Immature natural killer cell (primary cell): ENCODE results near the gene FES. TPM values are rescaled to one million over a fixed set of nuclear protein-coding genes. Genes with fewer than 3 reads are reported as not detected.
A peak's percentile ranks its signal among the peaks of the same experiment; 100 is the strongest.

Source experiments
- DNase-seq, 3 donors: peaks; one replicate each; pipeline ENCODE4 v3.0.0; 2022; ENCODE audit warnings: mixed read lengths in 1 of 3
- H3K27ac Mint-ChIP-seq, 6 donors: one replicate each; pipeline ENCODE4 v1.8.0; 2020; ENCODE audit warnings: mixed read lengths in 6 of 6, mild to moderate bottlenecking in 5 of 6, inconsistent platforms in 4 of 6, moderate library complexity in 3 of 6
- H3K27me3 Mint-ChIP-seq, 3 donors: one replicate each; pipeline ENCODE4 v1.8.0; 2020 to 2021; ENCODE audit warnings: low read depth in 3 of 3, mild to moderate bottlenecking in 3 of 3, mixed read lengths in 3 of 3, moderate library complexity in 3 of 3, inconsistent platforms in 1 of 3
- H3K36me3 Mint-ChIP-seq, 3 donors: one replicate each; pipeline ENCODE4 v1.8.0; 2020; ENCODE audit warnings: mixed read lengths in 3 of 3, inconsistent platforms in 2 of 3, mild to moderate bottlenecking in 2 of 3
- H3K4me1 Mint-ChIP-seq, 2 donors: one replicate each; pipeline ENCODE4 v1.8.0; 2020; ENCODE audit warnings: inconsistent platforms in 2 of 2, mild to moderate bottlenecking in 2 of 2, mixed read lengths in 2 of 2, moderate library complexity in 1 of 2
- H3K4me3 Mint-ChIP-seq, 5 donors: one replicate each; pipeline ENCODE4 v1.8.0; 2020; ENCODE audit warnings: mild to moderate bottlenecking in 5 of 5, mixed read lengths in 5 of 5, inconsistent platforms in 3 of 5, moderate library complexity in 3 of 5
- H3K9me3 Mint-ChIP-seq, 6 donors: one replicate each; pipeline ENCODE4 v1.8.0; 2020; ENCODE audit warnings: mild to moderate bottlenecking in 6 of 6, mixed read lengths in 6 of 6, inconsistent platforms in 4 of 6, moderate library complexity in 3 of 6
- polyA plus RNA-seq, 3 donors: library from polyadenylated mRNA; unstranded; fragments of 300-500 nt; fragmentation: Illumina TruSeq; gene quantifications; one replicate each; pipeline ENCODE4 v1.2.3, GENCODE V29; 2021

Gene FES
- polyA plus RNA-seq, 3 donors from 2014 or later: 28.6 to 73.2 (median 53.5) TPM

DNA sequence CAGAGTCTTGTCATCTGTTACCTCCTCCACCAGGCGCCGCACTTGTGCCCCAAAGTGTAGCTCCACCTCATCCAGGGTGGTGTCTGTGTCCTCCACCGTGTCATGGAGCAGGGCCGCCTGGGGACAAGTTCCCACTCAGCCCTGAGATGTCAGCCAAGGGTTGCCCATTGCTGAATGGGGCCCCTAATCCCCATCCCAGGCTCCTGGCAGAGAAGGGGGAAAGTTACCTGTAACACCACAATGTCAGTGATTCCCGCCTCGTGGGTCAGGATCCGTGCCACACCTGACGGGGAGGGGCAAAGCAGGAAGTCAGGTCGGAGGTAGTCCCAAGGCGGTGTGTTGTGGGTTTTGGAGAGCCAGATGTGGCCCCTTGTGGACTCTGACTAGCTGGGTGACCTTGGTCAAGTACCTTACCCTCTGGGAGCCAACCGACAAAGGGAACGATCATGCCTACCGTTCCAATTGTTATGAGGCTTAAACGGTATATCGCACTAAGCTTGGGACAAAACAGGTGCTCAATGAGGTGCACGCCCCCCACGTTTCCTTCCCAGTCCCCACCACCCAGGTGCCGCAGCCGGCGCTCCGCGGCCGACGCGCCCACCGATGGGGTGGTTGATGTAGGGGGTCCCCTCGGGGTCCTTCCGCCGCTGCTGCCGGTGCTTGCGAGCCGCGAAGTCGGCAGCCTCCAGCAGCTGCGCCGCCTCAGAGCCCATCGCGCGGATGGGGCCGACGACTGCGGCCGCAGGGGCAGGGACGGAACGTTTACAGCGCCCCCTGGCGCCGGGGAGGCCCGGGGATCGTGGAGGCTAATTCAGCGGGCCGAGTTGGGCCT lies 47.7 kb downstream of the FES start, which contains the start of gene HDDC3:
TSS of gene HDDC3 (minus strand) at position 722 of the 832 bp plus-strand sequence. CDS start at position 713, 9 bp downstream.
- Mint-ChIP-seq H3K27me3 (peaks cover 0 to 16% (median 11%) of the 10 kb centered on the region in 3 donors), H3K9me3 (no peaks in the 10 kb centered on the region), H3K27ac (peak within 1 kb of the TSS; percentile 93 to 98 (median 96)), H3K36me3 (peaks cover 0 to 3% (median 0%) of the 10 kb centered on the region in 3 donors), H3K4me1 (peaks cover 52 to 65% of the 10 kb centered on the region in 2 donors), H3K4me3 (peak within 1 kb of the TSS; percentile 95 to 97 (median 96))
- peak; percentile 85 to 86 (median 86) for DNase-seq

DNA sequence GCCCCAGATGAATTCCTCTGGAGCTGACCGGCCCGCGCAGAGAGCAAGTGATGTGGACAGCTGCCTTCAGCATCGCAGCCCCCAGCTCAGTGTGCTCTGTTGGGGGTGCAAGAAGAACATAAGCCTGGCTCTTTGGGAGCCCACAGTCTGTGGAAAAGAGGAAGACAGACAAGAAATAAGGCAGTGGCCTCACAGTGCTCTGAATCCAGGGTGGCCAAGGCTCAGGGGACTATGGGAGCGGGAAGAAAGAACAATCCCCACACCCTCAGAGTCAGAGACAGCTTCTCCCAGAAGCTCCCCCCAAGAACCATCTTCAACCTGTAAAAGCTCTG lies 48.3 kb downstream of the FES start:
- H3K9me3 Mint-ChIP-seq: no peaks in the 10 kb centered on the region
- peaks cover 0 to 16% (median 11%) of the 10 kb centered on the region in 3 donors for H3K27me3 Mint-ChIP-seq
- peaks cover 52 to 65% of the 10 kb centered on the region in 2 donors for H3K4me1 Mint-ChIP-seq
- H3K27ac Mint-ChIP-seq: peak overlapping the region; percentile 87 to 98 (median 89)
- no peak for DNase-seq
- H3K36me3 Mint-ChIP-seq: peaks cover 0 to 3% (median 0%) of the 10 kb centered on the region in 3 donors
- peak overlapping the region; percentile 95 to 97 (median 96) for H3K4me3 Mint-ChIP-seq

GRCh38 chr15:90933301-90933700 lies 49.0 kb downstream of the FES start:
- Mint-ChIP-seq H3K4me1 (peaks cover 52 to 64% of the 10 kb centered on the region in 2 donors), H3K36me3 (peaks cover 2 to 3% (median 2%) of the 10 kb centered on the region in 3 donors), H3K4me3 (peak overlapping the region; percentile 21 to 96 (median 55)), H3K27me3 (peaks cover 0 to 16% (median 11%) of the 10 kb centered on the region in 3 donors), H3K27ac (peak overlapping the region in 3 of 6 donors; percentile 34 to 93 (median 49)), H3K9me3 (no peaks in the 10 kb centered on the region)
- DNase-seq: no peak

- Mint-ChIP-seq H3K27ac (peak overlapping the region; percentile 89 to 93 (median 93)), H3K36me3 (peaks cover 3% of the 10 kb centered on the region in 3 donors), H3K4me1 (peaks cover 49 to 55% of the 10 kb centered on the region in 2 donors), H3K9me3 (no peaks in the 10 kb centered on the region), H3K27me3 (peaks cover 0 to 13% (median 11%) of the 10 kb centered on the region in 3 donors), H3K4me3 (peak overlapping the region; percentile 85 to 98 (median 85))
- peak; percentile 76 to 80 (median 80) for DNase-seq
Measured at GRCh38 chr15:90934256-90934948, 50.1 kb downstream of the FES start.

- H3K4me1 Mint-ChIP-seq: peaks cover 43 to 49% of the 10 kb centered on the region in 2 donors
- H3K4me3 Mint-ChIP-seq: peak within 1 kb of the TSS; percentile 85 to 98 (median 85)
- peaks cover 3 to 10% (median 3%) of the 10 kb centered on the region in 3 donors for H3K36me3 Mint-ChIP-seq
- DNase-seq: peak; percentile 88 to 91 (median 91)
- peaks cover 0 to 12% (median 8%) of the 10 kb centered on the region in 3 donors for H3K27me3 Mint-ChIP-seq
- H3K27ac Mint-ChIP-seq: peak within 1 kb of the TSS; percentile 89 to 93 (median 93)
- H3K9me3 Mint-ChIP-seq: no peaks in the 10 kb centered on the region
Measured at GRCh38 chr15:90934949-90935751, 50.8 kb downstream of the FES start, which contains the start of gene UNC45A. TSS of gene UNC45A (plus strand) at chr15:90935285. CDS start at chr15:90935325, 40 bp downstream.

- H3K4me3 Mint-ChIP-seq: peak overlapping the region; percentile 85 to 98 (median 85)
- DNase-seq: no peak
- peak overlapping the region in 2 of 6 donors; percentile 49 to 81 for H3K27ac Mint-ChIP-seq
- H3K27me3 Mint-ChIP-seq: peaks cover 0 to 8% (median 4%) of the 10 kb centered on the region in 3 donors
- H3K4me1 Mint-ChIP-seq: peaks cover 27 to 34% of the 10 kb centered on the region in 2 donors
- no peaks in the 10 kb centered on the region for H3K9me3 Mint-ChIP-seq
- H3K36me3 Mint-ChIP-seq: peaks cover 3 to 20% (median 7%) of the 10 kb centered on the region in 3 donors
Measured at GRCh38 chr15:90936823-90937222, 52.5 kb downstream of the FES start.

- H3K9me3 Mint-ChIP-seq: no peaks in the 10 kb centered on the region
- H3K4me1 Mint-ChIP-seq: peaks cover 22 to 26% of the 10 kb centered on the region in 2 donors
- no peak for DNase-seq
- H3K36me3 Mint-ChIP-seq: peaks cover 8 to 30% (median 12%) of the 10 kb centered on the region in 3 donors
- H3K27ac Mint-ChIP-seq: no peak overlapping the region
- peaks cover 0 to 2% (median 2%) of the 10 kb centered on the region in 3 donors for H3K27me3 Mint-ChIP-seq
- H3K4me3 Mint-ChIP-seq: no peak overlapping the region
Measured at GRCh38 chr15:90938261-90938660, 54.0 kb downstream of the FES start.

DNA sequence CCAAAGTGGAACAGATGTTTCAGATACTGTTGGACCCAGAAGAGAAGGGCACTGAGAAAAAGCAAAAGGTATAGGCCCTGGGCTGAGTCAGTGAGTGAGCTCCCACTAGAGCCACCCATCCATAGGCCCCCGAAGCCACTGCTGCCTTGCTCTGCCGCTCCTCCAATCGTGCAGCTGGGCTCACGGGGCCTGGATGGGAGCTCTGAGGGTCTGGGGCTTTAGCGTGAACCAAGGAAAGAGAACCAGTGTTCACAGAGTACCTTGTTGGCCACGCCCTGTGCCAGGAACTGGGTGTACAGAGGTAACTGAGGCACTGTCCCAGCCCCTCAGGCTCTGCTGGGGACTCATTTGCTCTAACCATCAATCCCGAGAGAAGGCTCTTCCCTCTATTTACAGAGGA lies 55.5 kb downstream of the FES start:
- H3K27me3 Mint-ChIP-seq: no peaks in the 10 kb centered on the region
- H3K9me3 Mint-ChIP-seq: no peaks in the 10 kb centered on the region
- peaks cover 11 to 36% (median 12%) of the 10 kb centered on the region in 3 donors for H3K36me3 Mint-ChIP-seq
- H3K4me3 Mint-ChIP-seq: no peak overlapping the region
- H3K4me1 Mint-ChIP-seq: peaks cover 15 to 17% of the 10 kb centered on the region in 2 donors
- DNase-seq: no peak
- H3K27ac Mint-ChIP-seq: no peak overlapping the region

DNA sequence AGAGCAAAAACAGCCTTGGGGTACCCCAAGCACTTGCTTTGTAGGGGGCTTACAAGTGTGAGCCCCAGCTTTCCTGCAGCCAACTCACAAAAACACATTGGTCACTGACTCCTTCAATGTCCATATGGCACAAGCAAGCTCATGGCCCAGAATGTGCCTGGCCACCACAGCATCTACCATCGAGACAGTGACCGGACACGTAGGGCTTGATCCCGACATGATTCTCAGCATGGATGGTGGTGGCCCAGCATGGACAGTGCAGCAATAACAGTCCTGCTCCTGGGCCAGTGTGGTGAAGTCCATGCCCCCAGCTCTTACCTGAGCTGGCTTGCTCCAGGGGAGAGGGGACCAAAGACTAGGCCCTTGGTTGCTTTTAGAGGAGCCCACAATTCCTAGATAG lies 56.7 kb downstream of the FES start:
- H3K36me3 Mint-ChIP-seq: peaks cover 12 to 40% (median 13%) of the 10 kb centered on the region in 3 donors
- H3K4me3 Mint-ChIP-seq: no peak overlapping the region
- H3K9me3 Mint-ChIP-seq: no peaks in the 10 kb centered on the region
- DNase-seq: no peak
- no peaks in the 10 kb centered on the region for H3K27me3 Mint-ChIP-seq
- H3K4me1 Mint-ChIP-seq: peaks cover 9 to 10% of the 10 kb centered on the region in 2 donors
- H3K27ac Mint-ChIP-seq: peak overlapping the region in 1 of 6 donors; percentile 12

GRCh38 chr15:90942354-90943120 lies 58.2 kb downstream of the FES start:
- Mint-ChIP-seq H3K9me3 (no peaks in the 10 kb centered on the region), H3K4me1 (no peaks in the 10 kb centered on the region), H3K27me3 (no peaks in the 10 kb centered on the region), H3K4me3 (no peak overlapping the region), H3K36me3 (peaks cover 10 to 43% (median 12%) of the 10 kb centered on the region in 3 donors), H3K27ac (no peak overlapping the region)
- DNase-seq: no peak

DNA sequence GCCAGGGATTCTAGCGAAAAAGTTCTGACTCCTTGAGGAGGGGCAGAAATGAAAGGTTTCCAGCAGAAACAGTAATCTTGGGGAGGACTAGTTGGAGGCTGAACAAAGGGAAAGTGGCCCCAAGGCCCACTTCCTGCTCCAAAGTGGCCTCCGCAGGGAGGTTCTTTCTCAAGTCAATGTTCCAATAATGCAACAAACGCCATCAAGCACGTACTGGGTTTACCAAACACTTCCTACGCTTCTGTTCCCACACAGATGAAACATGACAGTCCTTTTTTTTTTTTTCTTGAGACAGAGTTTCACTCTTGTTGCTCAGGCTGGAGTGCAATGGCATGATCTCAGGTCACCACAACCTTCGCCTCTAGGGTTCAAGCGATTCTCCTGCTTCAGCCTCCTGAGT lies 60.8 kb downstream of the FES start:
- Mint-ChIP-seq H3K36me3 (peaks cover 10 to 33% (median 17%) of the 10 kb centered on the region in 3 donors), H3K27me3 (no peaks in the 10 kb centered on the region), H3K4me1 (no peaks in the 10 kb centered on the region), H3K9me3 (no peaks in the 10 kb centered on the region), H3K4me3 (no peak overlapping the region), H3K27ac (no peak overlapping the region)
- DNase-seq: no peak
